HG03066 (cell line): ENCODE data around the gene PCBD1.

Experiments used
- ATAC-seq: cut with Tn5 transposase; IDR thresholded peaks from one replicate; pipeline ENCODE4 v1.9.1; 2021; ENCODE audit warnings: low read depth; ENCODE audit not compliant: unreplicated experiment

The PCBD1 gene

GRCh38 chr10:70905071-70906021 lies 17.0 kb upstream of the PCBD1 start:
- no peak for ATAC-seq

- no peak for ATAC-seq
These were observed 15.0 kb upstream of the PCBD1 start for GRCh38 chr10:70903262-70903921.

- no peak for ATAC-seq
These were observed 14.4 kb upstream of the PCBD1 start for GRCh38 chr10:70902661-70903261.

GRCh38 chr10:70901276-70901878 lies 13.0 kb upstream of the PCBD1 start:
- no peak for ATAC-seq

DNA sequence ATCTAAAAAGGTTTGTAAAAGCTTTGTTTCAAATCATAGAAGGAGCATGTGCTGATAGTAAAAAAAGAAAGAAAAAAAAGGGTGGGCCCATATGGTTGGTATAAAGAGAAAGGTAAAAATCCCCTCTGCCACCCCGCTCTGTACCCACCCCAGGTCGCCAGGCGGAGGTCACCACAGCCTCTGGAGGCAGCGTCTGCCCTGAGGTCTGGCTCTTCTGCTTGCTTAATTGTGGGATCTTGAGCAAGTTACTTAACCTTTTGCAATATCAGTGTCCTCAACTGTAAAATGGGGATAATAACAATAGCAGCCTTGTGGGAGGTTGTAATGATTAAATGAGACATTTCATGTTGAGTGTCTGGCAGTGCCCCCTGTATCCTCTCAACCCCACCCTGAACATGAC lies 10.7 kb upstream of the PCBD1 start:
- ATAC-seq: no peak

DNA sequence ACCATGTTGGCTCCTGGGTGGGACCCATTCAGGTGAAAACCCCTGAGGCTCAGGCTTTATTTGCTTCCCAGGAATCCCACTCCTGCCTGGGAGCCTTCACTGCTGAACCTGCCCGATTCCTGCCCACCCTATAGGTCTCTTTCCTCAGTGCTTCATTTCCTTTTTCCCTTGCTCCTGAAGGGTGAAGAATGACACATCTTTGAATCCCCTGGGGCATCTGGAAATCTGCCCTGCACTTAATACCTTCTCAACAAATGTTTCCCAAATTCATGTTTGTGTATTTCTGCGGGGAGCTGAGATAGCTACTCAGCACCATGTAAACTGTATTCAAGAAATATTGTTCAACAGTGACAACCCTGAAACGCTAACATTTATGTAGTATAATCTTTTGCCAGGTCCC lies 10.3 kb upstream of the PCBD1 start:
- ATAC-seq: no peak

DNA sequence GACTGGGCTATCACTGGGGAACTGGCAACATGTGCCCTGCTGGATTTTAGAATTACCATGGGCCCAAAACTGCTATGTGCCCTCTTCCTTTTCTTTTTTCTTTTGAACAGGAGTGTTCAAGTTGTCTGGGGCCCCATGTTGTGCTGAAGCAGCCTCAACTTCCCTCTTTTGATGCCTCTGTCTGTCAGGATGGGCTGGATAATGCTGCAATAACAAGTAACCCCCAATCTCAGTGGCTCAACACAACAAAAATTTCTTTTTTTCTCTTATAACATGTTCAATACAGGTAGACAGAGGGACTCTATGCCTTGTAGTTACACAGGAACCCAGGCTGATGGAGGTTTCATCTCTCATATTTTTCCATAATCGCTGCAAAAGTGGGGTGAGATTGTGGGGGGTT lies 8.2 kb upstream of the PCBD1 start:
- no peak for ATAC-seq

DNA sequence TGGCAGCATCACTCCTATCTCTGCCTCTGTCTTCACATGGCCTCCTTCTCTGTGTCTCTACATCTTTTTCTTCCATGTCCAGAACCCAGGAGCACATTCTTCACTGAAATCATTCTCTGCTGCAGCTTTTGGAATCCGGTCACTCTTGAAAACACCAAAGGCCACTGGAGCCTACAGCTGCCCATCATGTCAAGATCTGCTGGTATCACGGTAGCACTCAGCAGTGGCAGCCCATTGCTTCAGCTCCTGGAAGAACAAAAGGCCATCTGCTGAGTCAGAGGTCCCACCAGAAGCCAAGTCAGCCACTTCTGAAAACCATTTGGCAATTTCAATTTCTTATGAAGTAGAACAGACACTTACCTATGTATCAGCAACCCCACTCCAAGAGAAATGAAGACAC lies 6.1 kb upstream of the PCBD1 start:
- ATAC-seq: no peak

GRCh38 chr10:70893227-70894006 lies 5.1 kb upstream of the PCBD1 start:
- no peak for ATAC-seq

GRCh38 chr10:70892631-70893030 lies 4.3 kb upstream of the PCBD1 start:
- ATAC-seq: no peak

DNA sequence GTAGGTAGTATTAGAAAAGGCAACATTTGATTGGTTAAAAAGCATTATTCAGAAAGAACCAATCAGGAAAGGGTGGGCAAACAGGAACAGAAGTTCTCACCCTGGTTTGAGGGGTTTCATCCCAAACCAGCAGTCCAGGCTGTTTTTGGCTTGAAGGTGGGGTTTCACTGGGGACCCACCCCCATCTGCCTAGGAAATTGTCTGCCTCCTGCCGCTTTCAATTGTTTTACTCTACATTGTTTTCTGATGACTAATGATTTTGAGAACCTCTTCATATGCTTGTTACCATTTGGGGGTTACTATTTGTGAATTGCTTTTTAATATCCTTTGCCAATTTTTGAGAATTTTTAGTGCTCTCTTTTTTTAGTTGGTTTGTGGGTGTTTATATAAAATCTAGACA lies 3.3 kb upstream of the PCBD1 start:
- no peak for ATAC-seq

- ATAC-seq: no peak
These were observed 2.6 kb upstream of the PCBD1 start for GRCh38 chr10:70890917-70891431.

GRCh38 chr10:70889291-70889690 lies 926 bp upstream of the PCBD1 start:
- ATAC-seq: no peak

- ATAC-seq: no peak
These were observed 1.3 kb downstream of the PCBD1 start for GRCh38 chr10:70886921-70887665.

GRCh38 chr10:70885931-70886903 lies 2.1 kb downstream of the PCBD1 start:
- no peak for ATAC-seq

- ATAC-seq: no peak
These were observed 2.9 kb downstream of the PCBD1 start for GRCh38 chr10:70885481-70885880.

DNA sequence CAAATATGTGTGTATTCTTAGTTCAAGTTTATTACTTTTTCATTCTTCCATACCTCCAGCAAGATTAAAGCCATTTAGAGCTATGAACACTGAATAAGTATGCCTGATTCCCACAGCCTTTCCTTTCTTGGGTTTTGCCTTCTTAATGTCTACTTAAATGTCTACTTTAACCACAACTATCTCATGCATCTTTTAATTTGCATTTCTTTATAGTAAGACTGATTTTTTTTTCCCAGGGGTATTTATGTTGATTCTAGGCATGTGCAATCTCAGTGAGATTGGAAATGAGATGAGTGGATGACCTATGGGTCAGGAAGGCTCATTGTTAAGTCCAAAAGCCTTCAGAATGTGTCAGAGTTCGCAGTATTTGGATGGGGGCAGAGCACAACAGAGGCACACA lies 3.6 kb downstream of the PCBD1 start:
- no peak for ATAC-seq

GRCh38 chr10:70880077-70880534 lies 8.3 kb downstream of the PCBD1 start:
- no peak for ATAC-seq
